GM23338 (cell line): ENCODE data around the gene FSD1. TPM values are rescaled to one million over a fixed set of nuclear protein-coding genes. Genes with fewer than 3 reads are reported as not detected.

Source experiments
- ATAC-seq: fragments of 200-7000 bp; cut with Tn5 transposase; 3 replicates; pipeline ENCODE4 v1.9.1; 2020
- DNase-seq: peaks from one replicate; pipeline ENCODE4 v3.0.0-alpha.2; 2015; ENCODE audit warnings: low spot score
- H2AFZ ChIP-seq: fragments of 200-600 bp; sonication (generic); 2 replicates; pipeline ENCODE4 v1.8.0; 2016; ENCODE audit warnings: antibody characterized with exemption, mild to moderate bottlenecking, moderate library complexity
- H3F3A ChIP-seq: fragments of 200-600 bp; sonication (generic); replicated peaks from 2 replicates; pipeline ENCODE4 v1.8.0; 2017; ENCODE audit warnings: antibody characterized with exemption, mixed run types, low read depth
- H3K27ac ChIP-seq: fragments of 200-600 bp; sonication (generic); 2 replicates; pipeline ENCODE4 v1.6.1; 2016; ENCODE audit warnings: low read depth
- H3K27me3 ChIP-seq: fragments of 200-600 bp; sonication (generic); 2 replicates; pipeline ENCODE4 v1.8.0; 2016; ENCODE audit warnings: mild to moderate bottlenecking, mixed run types, moderate library complexity; ENCODE audit not compliant: insufficient read depth
- H3K36me3 ChIP-seq: fragments of 200-600 bp; sonication (generic); 2 replicates; pipeline ENCODE4 v1.8.0; 2016; ENCODE audit warnings: mild to moderate bottlenecking; ENCODE audit not compliant: insufficient read depth
- H3K4me1 ChIP-seq: fragments of 200-600 bp; sonication (generic); 2 replicates; pipeline ENCODE4 v1.8.0; 2016; ENCODE audit warnings: mild to moderate bottlenecking, moderate library complexity; ENCODE audit not compliant: insufficient read depth
- H3K4me2 ChIP-seq: fragments of 200-600 bp; sonication (generic); 2 replicates; pipeline ENCODE4 v1.7.1; 2017; ENCODE audit warnings: mixed run types
- H3K4me3 ChIP-seq: fragments of 200-600 bp; sonication (generic); 2 replicates; pipeline ENCODE4 v1.6.1; 2016; ENCODE audit warnings: mixed run types
- H3K79me2 ChIP-seq: fragments of 200-600 bp; sonication (generic); replicated peaks from 2 replicates; pipeline ENCODE4 v1.8.0; 2017; ENCODE audit warnings: mild to moderate bottlenecking; ENCODE audit not compliant: insufficient read depth
- H3K9me2 ChIP-seq: fragments of 200-600 bp; sonication (generic); 2 replicates; pipeline ENCODE4 v1.8.0; 2017; ENCODE audit not compliant: insufficient read depth
- H4K20me1 ChIP-seq: fragments of 200-600 bp; sonication (generic); replicated peaks from 2 replicates; pipeline ENCODE4 v1.8.0; 2017; ENCODE audit warnings: mild to moderate bottlenecking; ENCODE audit not compliant: insufficient read depth
- H3K27ac Mint-ChIP-seq: 2 replicates; pipeline ENCODE4 v1.8.0; 2020; ENCODE audit warnings: inconsistent platforms, mild to moderate bottlenecking, moderate library complexity, mixed read lengths
- H3K27me3 Mint-ChIP-seq: 3 replicates; pipeline ENCODE4 v1.8.0; 2022; ENCODE audit warnings: low read depth, mild to moderate bottlenecking, moderate library complexity, mixed read lengths, inconsistent platforms; ENCODE audit not compliant: insufficient read depth, poor library complexity
- H3K36me3 Mint-ChIP-seq: 3 replicates; pipeline ENCODE4 v1.8.0; 2021; ENCODE audit warnings: low read depth, mild to moderate bottlenecking, inconsistent platforms, moderate library complexity, mixed read lengths
- H3K4me1 Mint-ChIP-seq: 3 replicates; pipeline ENCODE4 v1.8.0; 2020; ENCODE audit warnings: mild to moderate bottlenecking, inconsistent platforms, mixed read lengths
- H3K4me3 Mint-ChIP-seq: 3 replicates; pipeline ENCODE4 v1.8.0; 2021; ENCODE audit warnings: moderate library complexity, mild to moderate bottlenecking, inconsistent platforms, mixed read lengths
- H3K9me3 Mint-ChIP-seq: 3 replicates; pipeline ENCODE4 v1.8.0; 2020; ENCODE audit warnings: moderate library complexity, mild to moderate bottlenecking, inconsistent platforms, mixed read lengths
- CREB1 ChIP-seq: fragments of 250-450 bp; sonication (Bioruptor Pico); IDR thresholded peaks from 2 replicates; pipeline ENCODE4 v1.5.0; 2020; ENCODE audit warnings: low read depth, mild to moderate bottlenecking, moderate library complexity
- EZH2 ChIP-seq: fragments of 200-600 bp; sonication (generic); IDR thresholded peaks from one replicate; pipeline ENCODE4 v1.8.0; 2017; ENCODE audit warnings: antibody characterized with exemption, mild to moderate bottlenecking, low read depth; ENCODE audit not compliant: unreplicated experiment
- EZH2phosphoT487 ChIP-seq: fragments of 200-600 bp; sonication (generic); IDR thresholded peaks from one replicate; pipeline ENCODE4 v1.8.1; 2018; ENCODE audit warnings: antibody characterized with exemption; ENCODE audit not compliant: unreplicated experiment
- JUNB ChIP-seq: IDR thresholded peaks from one replicate; pipeline ENCODE4 v1.6.1; 2016; ENCODE audit warnings: antibody characterized with exemption; ENCODE audit not compliant: unreplicated experiment
- NANOG ChIP-seq: IDR thresholded peaks from 2 replicates; pipeline ENCODE4 v1.6.1; 2016; ENCODE audit warnings: antibody characterized with exemption, borderline replicate concordance
- POLR2AphosphoS5 ChIP-seq: IDR thresholded peaks from 2 replicates; pipeline ENCODE4 v1.6.1; 2016; ENCODE audit warnings: antibody characterized with exemption, low read depth
- STAT1 ChIP-seq: IDR thresholded peaks from one replicate; pipeline ENCODE4 v1.6.1; 2016; ENCODE audit warnings: antibody characterized with exemption; ENCODE audit not compliant: unreplicated experiment
- ZNF114 ChIP-seq: fragments of 250-450 bp; sonication (Bioruptor Pico); IDR thresholded peaks from 2 replicates; pipeline ENCODE4 v1.5.0; 2020; ENCODE audit warnings: mild to moderate bottlenecking, moderate library complexity
- ZNF331 ChIP-seq: fragments of 250-450 bp; sonication (Bioruptor Pico); IDR thresholded peaks from 2 replicates; pipeline ENCODE4 v1.5.0; 2020; ENCODE audit warnings: low read depth, mild to moderate bottlenecking, moderate library complexity
- polyA plus RNA-seq: library from polyadenylated mRNA; unstranded; fragments of >200 nt; fragmentation: Nextera tagmentation; extraction: Ambion mirVana; gene quantifications from 2 replicates; pipeline ENCODE4 v1.2.1, GENCODE V29; 2016
- total RNA-seq: library from RNA; depleted of rRNA; stranded (reverse); fragments of >200 nt; shearing (Covaris generic); gene quantifications from 2 replicates; pipeline ENCODE4 v1.2.3, GENCODE V29; 2014
- TF ChIP-seq, protein P1 (sequence below), 2 experiments: fragments of 200-600 bp in 1 of 2; sonication (generic) in 1 of 2; conservative IDR thresholded peaks; 2 replicates each; pipeline versions ENCODE4 v1.5.1 to v1.6.1; 2016 to 2017; ENCODE audit warnings: antibody characterized with exemption in 2 of 2, low read depth in 2 of 2, mild to moderate bottlenecking in 2 of 2, moderate library complexity in 1 of 2
- TF ChIP-seq, protein P2 (sequence below): IDR thresholded peaks from 2 replicates; pipeline ENCODE4 v1.6.1; 2016; ENCODE audit warnings: antibody characterized with exemption
- TF ChIP-seq, protein P3 (sequence below): IDR thresholded peaks from one replicate; pipeline ENCODE4 v1.6.1; 2018; ENCODE audit warnings: antibody characterized with exemption; ENCODE audit not compliant: unreplicated experiment
- TF ChIP-seq, protein P4 (sequence below): fragments of 250-450 bp; sonication (Bioruptor Pico); IDR thresholded peaks from 2 replicates; pipeline ENCODE4 v1.5.0; 2020; ENCODE audit warnings: mild to moderate bottlenecking, moderate library complexity

Gene FSD1
- total and polyA plus RNA-seq, 2 experiments from 2014 or later, result 50.7 to 82.9 TPM

DNA sequence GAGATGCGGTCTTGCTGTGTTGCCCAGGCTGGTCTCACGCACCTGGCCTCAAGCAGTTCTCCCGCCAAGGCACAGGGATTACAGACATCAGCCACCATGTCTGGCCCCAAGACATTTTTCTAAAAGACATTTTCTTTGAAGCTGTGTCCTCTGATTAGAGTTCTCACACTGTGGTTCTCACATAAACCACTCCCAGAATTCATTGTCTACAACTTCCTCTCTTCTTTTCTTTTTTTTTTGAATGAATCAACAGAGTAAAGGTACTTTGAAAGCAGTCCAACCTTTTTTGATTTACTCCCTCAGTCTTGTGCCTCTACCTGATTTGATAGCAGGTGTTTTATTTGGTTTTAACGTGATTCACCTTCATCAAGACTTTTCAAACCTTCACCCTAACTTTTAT is 39.6 kb upstream of the FSD1 start:
- H3K4me2 ChIP-seq, result no peak overlapping the region
- H4K20me1 ChIP-seq, result no peaks in the 10 kb centered on the region; the same call in 1 of the 2 replicates
- no peaks in the 10 kb centered on the region; the same call in 1 of the 2 replicates for H3F3A ChIP-seq
- no peaks in the 10 kb centered on the region for H3K4me1 ChIP-seq
- Mint-ChIP-seq H3K9me3 (no peaks in the 10 kb centered on the region), H3K27me3 (peaks cover 13% of the 10 kb centered on the region), H3K27ac (no peak overlapping the region), H3K4me1 (0 out of 3 replicates have a peak, but pooled peaks cover 3% of the 10 kb centered on the region), H3K4me3 (no peak overlapping the region), H3K36me3 (peaks cover 36% of the 10 kb centered on the region)
- no peaks in the 10 kb centered on the region for H3K79me2 ChIP-seq
- H3K9me2 ChIP-seq, result no peaks in the 10 kb centered on the region
- DNase-seq (no peak), ATAC-seq (no peak)
- TF ChIP-seq, protein P1, sequence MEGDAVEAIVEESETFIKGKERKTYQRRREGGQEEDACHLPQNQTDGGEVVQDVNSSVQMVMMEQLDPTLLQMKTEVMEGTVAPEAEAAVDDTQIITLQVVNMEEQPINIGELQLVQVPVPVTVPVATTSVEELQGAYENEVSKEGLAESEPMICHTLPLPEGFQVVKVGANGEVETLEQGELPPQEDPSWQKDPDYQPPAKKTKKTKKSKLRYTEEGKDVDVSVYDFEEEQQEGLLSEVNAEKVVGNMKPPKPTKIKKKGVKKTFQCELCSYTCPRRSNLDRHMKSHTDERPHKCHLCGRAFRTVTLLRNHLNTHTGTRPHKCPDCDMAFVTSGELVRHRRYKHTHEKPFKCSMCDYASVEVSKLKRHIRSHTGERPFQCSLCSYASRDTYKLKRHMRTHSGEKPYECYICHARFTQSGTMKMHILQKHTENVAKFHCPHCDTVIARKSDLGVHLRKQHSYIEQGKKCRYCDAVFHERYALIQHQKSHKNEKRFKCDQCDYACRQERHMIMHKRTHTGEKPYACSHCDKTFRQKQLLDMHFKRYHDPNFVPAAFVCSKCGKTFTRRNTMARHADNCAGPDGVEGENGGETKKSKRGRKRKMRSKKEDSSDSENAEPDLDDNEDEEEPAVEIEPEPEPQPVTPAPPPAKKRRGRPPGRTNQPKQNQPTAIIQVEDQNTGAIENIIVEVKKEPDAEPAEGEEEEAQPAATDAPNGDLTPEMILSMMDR (conservative IDR thresholded peaks at IDR 0.05; ENCODE audit: low read depth in 2 of 2), result no peak
- TF ChIP-seq EZH2phosphoT487, result no peak
- no peak for TF ChIP-seq STAT1
- TF ChIP-seq ZNF114 (CRISPR knock-in tag), result no peak
- TF ChIP-seq NANOG, result no peak
- TF ChIP-seq, protein P2, sequence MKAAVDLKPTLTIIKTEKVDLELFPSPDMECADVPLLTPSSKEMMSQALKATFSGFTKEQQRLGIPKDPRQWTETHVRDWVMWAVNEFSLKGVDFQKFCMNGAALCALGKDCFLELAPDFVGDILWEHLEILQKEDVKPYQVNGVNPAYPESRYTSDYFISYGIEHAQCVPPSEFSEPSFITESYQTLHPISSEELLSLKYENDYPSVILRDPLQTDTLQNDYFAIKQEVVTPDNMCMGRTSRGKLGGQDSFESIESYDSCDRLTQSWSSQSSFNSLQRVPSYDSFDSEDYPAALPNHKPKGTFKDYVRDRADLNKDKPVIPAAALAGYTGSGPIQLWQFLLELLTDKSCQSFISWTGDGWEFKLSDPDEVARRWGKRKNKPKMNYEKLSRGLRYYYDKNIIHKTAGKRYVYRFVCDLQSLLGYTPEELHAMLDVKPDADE, result no peak
- TF ChIP-seq, protein P3, sequence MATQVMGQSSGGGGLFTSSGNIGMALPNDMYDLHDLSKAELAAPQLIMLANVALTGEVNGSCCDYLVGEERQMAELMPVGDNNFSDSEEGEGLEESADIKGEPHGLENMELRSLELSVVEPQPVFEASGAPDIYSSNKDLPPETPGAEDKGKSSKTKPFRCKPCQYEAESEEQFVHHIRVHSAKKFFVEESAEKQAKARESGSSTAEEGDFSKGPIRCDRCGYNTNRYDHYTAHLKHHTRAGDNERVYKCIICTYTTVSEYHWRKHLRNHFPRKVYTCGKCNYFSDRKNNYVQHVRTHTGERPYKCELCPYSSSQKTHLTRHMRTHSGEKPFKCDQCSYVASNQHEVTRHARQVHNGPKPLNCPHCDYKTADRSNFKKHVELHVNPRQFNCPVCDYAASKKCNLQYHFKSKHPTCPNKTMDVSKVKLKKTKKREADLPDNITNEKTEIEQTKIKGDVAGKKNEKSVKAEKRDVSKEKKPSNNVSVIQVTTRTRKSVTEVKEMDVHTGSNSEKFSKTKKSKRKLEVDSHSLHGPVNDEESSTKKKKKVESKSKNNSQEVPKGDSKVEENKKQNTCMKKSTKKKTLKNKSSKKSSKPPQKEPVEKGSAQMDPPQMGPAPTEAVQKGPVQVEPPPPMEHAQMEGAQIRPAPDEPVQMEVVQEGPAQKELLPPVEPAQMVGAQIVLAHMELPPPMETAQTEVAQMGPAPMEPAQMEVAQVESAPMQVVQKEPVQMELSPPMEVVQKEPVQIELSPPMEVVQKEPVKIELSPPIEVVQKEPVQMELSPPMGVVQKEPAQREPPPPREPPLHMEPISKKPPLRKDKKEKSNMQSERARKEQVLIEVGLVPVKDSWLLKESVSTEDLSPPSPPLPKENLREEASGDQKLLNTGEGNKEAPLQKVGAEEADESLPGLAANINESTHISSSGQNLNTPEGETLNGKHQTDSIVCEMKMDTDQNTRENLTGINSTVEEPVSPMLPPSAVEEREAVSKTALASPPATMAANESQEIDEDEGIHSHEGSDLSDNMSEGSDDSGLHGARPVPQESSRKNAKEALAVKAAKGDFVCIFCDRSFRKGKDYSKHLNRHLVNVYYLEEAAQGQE, result no peak
- TF ChIP-seq JUNB, result no peak
- TF ChIP-seq ZNF331, result no peak
- TF ChIP-seq, protein P4, sequence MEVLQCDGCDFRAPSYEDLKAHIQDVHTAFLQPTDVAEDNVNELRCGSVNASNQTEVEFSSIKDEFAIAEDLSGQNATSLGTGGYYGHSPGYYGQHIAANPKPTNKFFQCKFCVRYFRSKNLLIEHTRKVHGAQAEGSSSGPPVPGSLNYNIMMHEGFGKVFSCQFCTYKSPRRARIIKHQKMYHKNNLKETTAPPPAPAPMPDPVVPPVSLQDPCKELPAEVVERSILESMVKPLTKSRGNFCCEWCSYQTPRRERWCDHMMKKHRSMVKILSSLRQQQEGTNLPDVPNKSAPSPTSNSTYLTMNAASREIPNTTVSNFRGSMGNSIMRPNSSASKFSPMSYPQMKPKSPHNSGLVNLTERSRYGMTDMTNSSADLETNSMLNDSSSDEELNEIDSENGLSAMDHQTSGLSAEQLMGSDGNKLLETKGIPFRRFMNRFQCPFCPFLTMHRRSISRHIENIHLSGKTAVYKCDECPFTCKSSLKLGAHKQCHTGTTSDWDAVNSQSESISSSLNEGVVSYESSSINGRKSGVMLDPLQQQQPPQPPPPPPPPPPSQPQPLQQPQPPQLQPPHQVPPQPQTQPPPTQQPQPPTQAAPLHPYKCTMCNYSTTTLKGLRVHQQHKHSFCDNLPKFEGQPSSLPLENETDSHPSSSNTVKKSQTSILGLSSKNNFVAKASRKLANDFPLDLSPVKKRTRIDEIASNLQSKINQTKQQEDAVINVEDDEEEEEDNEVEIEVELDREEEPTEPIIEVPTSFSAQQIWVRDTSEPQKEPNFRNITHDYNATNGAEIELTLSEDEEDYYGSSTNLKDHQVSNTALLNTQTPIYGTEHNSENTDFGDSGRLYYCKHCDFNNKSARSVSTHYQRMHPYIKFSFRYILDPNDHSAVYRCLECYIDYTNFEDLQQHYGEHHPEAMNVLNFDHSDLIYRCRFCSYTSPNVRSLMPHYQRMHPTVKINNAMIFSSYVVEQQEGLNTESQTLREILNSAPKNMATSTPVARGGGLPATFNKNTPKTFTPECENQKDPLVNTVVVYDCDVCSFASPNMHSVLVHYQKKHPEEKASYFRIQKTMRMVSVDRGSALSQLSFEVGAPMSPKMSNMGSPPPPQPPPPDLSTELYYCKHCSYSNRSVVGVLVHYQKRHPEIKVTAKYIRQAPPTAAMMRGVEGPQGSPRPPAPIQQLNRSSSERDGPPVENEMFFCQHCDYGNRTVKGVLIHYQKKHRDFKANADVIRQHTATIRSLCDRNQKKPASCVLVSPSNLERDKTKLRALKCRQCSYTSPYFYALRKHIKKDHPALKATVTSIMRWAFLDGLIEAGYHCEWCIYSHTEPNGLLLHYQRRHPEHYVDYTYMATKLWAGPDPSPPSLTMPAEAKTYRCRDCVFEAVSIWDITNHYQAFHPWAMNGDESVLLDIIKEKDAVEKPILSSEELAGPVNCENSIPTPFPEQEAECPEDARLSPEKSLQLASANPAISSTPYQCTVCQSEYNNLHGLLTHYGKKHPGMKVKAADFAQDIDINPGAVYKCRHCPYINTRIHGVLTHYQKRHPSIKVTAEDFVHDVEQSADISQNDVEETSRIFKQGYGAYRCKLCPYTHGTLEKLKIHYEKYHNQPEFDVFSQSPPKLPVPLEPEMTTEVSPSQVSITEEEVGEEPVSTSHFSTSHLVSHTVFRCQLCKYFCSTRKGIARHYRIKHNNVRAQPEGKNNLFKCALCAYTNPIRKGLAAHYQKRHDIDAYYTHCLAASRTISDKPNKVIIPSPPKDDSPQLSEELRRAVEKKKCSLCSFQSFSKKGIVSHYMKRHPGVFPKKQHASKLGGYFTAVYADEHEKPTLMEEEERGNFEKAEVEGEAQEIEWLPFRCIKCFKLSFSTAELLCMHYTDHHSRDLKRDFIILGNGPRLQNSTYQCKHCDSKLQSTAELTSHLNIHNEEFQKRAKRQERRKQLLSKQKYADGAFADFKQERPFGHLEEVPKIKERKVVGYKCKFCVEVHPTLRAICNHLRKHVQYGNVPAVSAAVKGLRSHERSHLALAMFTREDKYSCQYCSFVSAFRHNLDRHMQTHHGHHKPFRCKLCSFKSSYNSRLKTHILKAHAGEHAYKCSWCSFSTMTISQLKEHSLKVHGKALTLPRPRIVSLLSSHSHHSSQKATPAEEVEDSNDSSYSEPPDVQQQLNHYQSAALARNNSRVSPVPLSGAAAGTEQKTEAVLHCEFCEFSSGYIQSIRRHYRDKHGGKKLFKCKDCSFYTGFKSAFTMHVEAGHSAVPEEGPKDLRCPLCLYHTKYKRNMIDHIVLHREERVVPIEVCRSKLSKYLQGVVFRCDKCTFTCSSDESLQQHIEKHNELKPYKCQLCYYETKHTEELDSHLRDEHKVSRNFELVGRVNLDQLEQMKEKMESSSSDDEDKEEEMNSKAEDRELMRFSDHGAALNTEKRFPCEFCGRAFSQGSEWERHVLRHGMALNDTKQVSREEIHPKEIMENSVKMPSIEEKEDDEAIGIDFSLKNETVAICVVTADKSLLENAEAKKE (CRISPR knock-in tag), result no peak
- TF ChIP-seq POLR2AphosphoS5, result no peak
- no peak for TF ChIP-seq EZH2
- TF ChIP-seq CREB1 (CRISPR knock-in tag), result no peak
- H3K27ac ChIP-seq, result no peak overlapping the region
- H3K36me3 ChIP-seq, result no peaks in the 10 kb centered on the region; the same call in 1 of the 2 replicates
- H3K4me3 ChIP-seq, result no peak overlapping the region
- H3K27me3 ChIP-seq, result no peaks in the 10 kb centered on the region
- no peak overlapping the region for H2AFZ ChIP-seq
